SK-N-SH treated with all-trans-retinoic acid at 6 μM for 48 hours (cell line): ENCODE results near the gene FMO5.

Experiments used
- CREB5 ChIP-seq: fragments of 250-450 bp; sonication (Bioruptor Pico); IDR thresholded peaks from 2 replicates; pipeline ENCODE4 v1.5.1; 2020; ENCODE audit warnings: low read depth, mild to moderate bottlenecking, moderate library complexity
- TOX ChIP-seq: fragments of 250-450 bp; sonication (Bioruptor Pico); IDR thresholded peaks from 2 replicates; pipeline ENCODE4 v1.8.0; 2021; ENCODE audit warnings: mild to moderate bottlenecking, moderate library complexity, borderline replicate concordance

GRCh38 chr1:147163019-147163418 is 62.1 kb downstream of the FMO5 start:
- TF ChIP-seq TOX (CRISPR knock-in tag) (no peak), CREB5 (CRISPR knock-in tag) (no peak)
